GM11168 (cell line): ENCODE data around the gene FURIN.

ENCODE experiments used
- in situ Hi-C: fragments of 300-500 bp; cut with MboI; formaldehyde crosslinking; loops from one replicate; pipeline ENCODE4 v1.12.0; 2022; ENCODE audit warnings: low sequenced_read_pairs; ENCODE audit not compliant: unreplicated experiment

FURIN gene

GRCh38 chr15:90866800-90867199 lies 1.6 kb upstream of the FURIN start:
- in situ Hi-C loops, result no loop called here

- in situ Hi-C loops, result no loop called here
Measured at GRCh38 chr15:90869140-90869541, 753 bp downstream of the FURIN start.

GRCh38 chr15:90869601-90870353 lies 1.4 kb downstream of the FURIN start:
- in situ Hi-C loops, result no loop called here

GRCh38 chr15:90870354-90871138 lies 2.2 kb downstream of the FURIN start:
- in situ Hi-C loops, result no loop called here

- in situ Hi-C loops, result no loop called here
Measured at GRCh38 chr15:90871139-90871715, 2.8 kb downstream of the FURIN start.

GRCh38 chr15:90871716-90872485 lies 3.5 kb downstream of the FURIN start:
- in situ Hi-C loops, result no loop called here

GRCh38 chr15:90872486-90873184 lies 4.2 kb downstream of the FURIN start:
- in situ Hi-C loops, result no loop called here

- in situ Hi-C loops, result no loop called here
Measured at GRCh38 chr15:90873488-90873997, 5.2 kb downstream of the FURIN start.

GRCh38 chr15:90873998-90874605 lies 5.7 kb downstream of the FURIN start:
- in situ Hi-C loops, result no loop called here

- in situ Hi-C loops, result loop anchor here (25.0 kb wide), 1 partner anchor 563 kb away; no protein-coding TSS in a partner anchor
Measured at GRCh38 chr15:90874986-90875385, 6.6 kb downstream of the FURIN start.

GRCh38 chr15:90875549-90875981 lies 7.2 kb downstream of the FURIN start:
- in situ Hi-C loops, result loop anchor here (25.0 kb wide), 1 partner anchor 563 kb away; no protein-coding TSS in a partner anchor

GRCh38 chr15:90876046-90876445 lies 7.7 kb downstream of the FURIN start:
- in situ Hi-C loops, result loop anchor here (25.0 kb wide), 1 partner anchor 564 kb away; no protein-coding TSS in a partner anchor

- in situ Hi-C loops, result loop anchor here (25.0 kb wide), 1 partner anchor 564 kb away; no protein-coding TSS in a partner anchor
Measured at GRCh38 chr15:90876512-90877170, 8.3 kb downstream of the FURIN start.

GRCh38 chr15:90877315-90877714 lies 8.9 kb downstream of the FURIN start:
- in situ Hi-C loops, result loop anchor here (25.0 kb wide), 1 partner anchor 565 kb away; no protein-coding TSS in a partner anchor

GRCh38 chr15:90877996-90878395 lies 9.6 kb downstream of the FURIN start:
- in situ Hi-C loops, result loop anchor here (25.0 kb wide), 1 partner anchor 566 kb away; no protein-coding TSS in a partner anchor

- in situ Hi-C loops, result loop anchor here (25.0 kb wide), 1 partner anchor 566 kb away; no protein-coding TSS in a partner anchor
Measured at GRCh38 chr15:90878660-90879059, 10.3 kb downstream of the FURIN start.

GRCh38 chr15:90879730-90880366 lies 11.5 kb downstream of the FURIN start:
- in situ Hi-C loops, result loop anchor here (25.0 kb wide), 1 partner anchor 568 kb away; no protein-coding TSS in a partner anchor
